Trophoblast cell (in vitro differentiated cells and primary cell): ENCODE measurements around the gene CLIC4.

Experiments
- DNase-seq, 2 donors: peaks; one replicate each; pipeline ENCODE4 v3.0.0-alpha.2; 2016
- H2AFZ ChIP-seq: 2 replicates; pipeline ENCODE4 v1.6.1; 2013; ENCODE audit warnings: low read length, moderate library complexity, mild to moderate bottlenecking; ENCODE audit not compliant: insufficient read depth, poor library complexity
- H2AK5ac ChIP-seq: 2 replicates; pipeline ENCODE4 v1.6.1; 2013; ENCODE audit warnings: mild to moderate bottlenecking, low read length
- H2BK120ac ChIP-seq: 2 replicates; pipeline ENCODE4 v1.6.1; 2013; ENCODE audit warnings: low read length, mild to moderate bottlenecking, moderate library complexity; ENCODE audit not compliant: insufficient read depth, poor library complexity
- H2BK12ac ChIP-seq: 2 replicates; pipeline ENCODE4 v1.6.1; 2013; ENCODE audit warnings: mild to moderate bottlenecking, low read length, moderate library complexity
- H2BK5ac ChIP-seq: 2 replicates; pipeline ENCODE4 v1.6.1; 2013; ENCODE audit warnings: low read length, low read depth, moderate library complexity, mild to moderate bottlenecking; ENCODE audit not compliant: poor library complexity
- H3K14ac ChIP-seq: 2 replicates; pipeline ENCODE4 v1.6.1; 2013; ENCODE audit warnings: mild to moderate bottlenecking, low read length
- H3K18ac ChIP-seq: 2 replicates; pipeline ENCODE4 v1.6.1; 2013; ENCODE audit warnings: mild to moderate bottlenecking, low read length
- H3K23ac ChIP-seq: 2 replicates; pipeline ENCODE4 v1.6.1; 2013; ENCODE audit warnings: low read length
- H3K27ac ChIP-seq: 2 replicates; pipeline ENCODE4 v1.5.1; 2013; ENCODE audit warnings: low read depth, mild to moderate bottlenecking, inconsistent platforms, low read length, moderate library complexity
- H3K27me3 ChIP-seq: 2 replicates; pipeline ENCODE4 v1.6.1; 2013; ENCODE audit warnings: inconsistent platforms, mild to moderate bottlenecking, low read length, moderate library complexity; ENCODE audit not compliant: insufficient read depth
- H3K36me3 ChIP-seq, 2 experiments: 1 replicate in 1 of 2; 2 replicates in 1 of 2; pipeline ENCODE4 v1.6.1; 2013; ENCODE audit warnings: low read length in 2 of 2, mild to moderate bottlenecking in 2 of 2, moderate library complexity in 1 of 2; ENCODE audit not compliant: insufficient read depth in 2 of 2, control insufficient read depth in 1 of 2
- H3K4ac ChIP-seq: 2 replicates; pipeline ENCODE4 v1.6.1; 2013; ENCODE audit warnings: low read depth, mild to moderate bottlenecking, low read length, moderate library complexity
- H3K4me1 ChIP-seq, 2 experiments: 1 replicate in 1 of 2; 2 replicates in 1 of 2; pipeline ENCODE4 v1.6.1; 2013; ENCODE audit warnings: low read length in 2 of 2, mild to moderate bottlenecking in 2 of 2, moderate library complexity in 1 of 2; ENCODE audit not compliant: insufficient read depth in 2 of 2, control insufficient read depth in 1 of 2
- H3K4me2 ChIP-seq: 2 replicates; pipeline ENCODE4 v1.6.1; 2013; ENCODE audit warnings: inconsistent platforms, mild to moderate bottlenecking, low read length, moderate library complexity
- H3K4me3 ChIP-seq: 2 replicates; pipeline ENCODE4 v1.5.1; 2013; ENCODE audit warnings: mild to moderate bottlenecking, low read depth, low read length, inconsistent platforms
- H3K79me1 ChIP-seq: one replicate; pipeline ENCODE4 v1.6.1; 2013; ENCODE audit warnings: low read length
- H3K79me2 ChIP-seq: 2 replicates; pipeline ENCODE4 v1.6.1; 2013; ENCODE audit warnings: low read length, mild to moderate bottlenecking; ENCODE audit not compliant: control insufficient read depth, insufficient read depth, poor library complexity
- H3K9ac ChIP-seq: 2 replicates; pipeline ENCODE4 v1.6.1; 2013; ENCODE audit warnings: mild to moderate bottlenecking, low read length
- H3K9me3 ChIP-seq: 2 replicates; pipeline ENCODE4 v1.6.1; 2013; ENCODE audit warnings: low read depth, mild to moderate bottlenecking, control low read depth, inconsistent platforms, low read length; ENCODE audit not compliant: insufficient read depth
- H4K12ac ChIP-seq: 2 replicates; pipeline ENCODE4 v1.6.1; 2013; ENCODE audit warnings: low read depth, mild to moderate bottlenecking, low read length, moderate library complexity
- H4K8ac ChIP-seq: 2 replicates; pipeline ENCODE4 v1.6.1; 2013; ENCODE audit warnings: low read depth, mild to moderate bottlenecking, low read length, moderate library complexity
- H4K91ac ChIP-seq: one replicate; pipeline ENCODE4 v1.6.1; 2013; ENCODE audit warnings: low read depth, mild to moderate bottlenecking, low read length, moderate library complexity
- WGBS: extraction: QIAGEN DNeasy Blood & Tissue Kit; methylation state at CpG from one replicate; pipeline ENCODE4 v1.1.7; 2013; ENCODE audit warnings: missing lambda C conversion rate; ENCODE audit not compliant: insufficient read length, insufficient coverage; ENCODE audit errors: extremely low coverage; 5-methylcytosine and 5-hydroxymethylcytosine counted together

Gene CLIC4

DNA sequence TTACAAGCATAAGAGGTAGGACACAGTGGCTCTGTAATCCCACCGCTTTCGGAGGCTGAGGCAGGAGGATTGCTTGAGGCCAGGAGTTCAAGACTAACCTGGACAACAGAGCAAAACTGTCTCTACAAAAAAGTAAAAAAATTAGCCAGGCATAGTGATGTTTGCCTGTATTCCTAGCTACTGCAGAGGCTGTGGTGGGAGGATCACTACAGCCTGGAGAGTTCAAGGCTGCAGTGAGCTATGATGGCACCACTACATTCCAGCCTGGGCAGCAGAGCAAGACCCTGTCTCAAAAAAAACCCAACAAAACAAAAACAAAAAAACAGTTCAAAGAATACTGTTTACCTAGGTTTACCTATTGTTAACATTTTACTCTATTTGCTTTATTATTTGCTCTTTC, 37.4 kb downstream of the CLIC4 start:
- H3K23ac ChIP-seq = no peak overlapping the region
- no peak for DNase-seq

DNA sequence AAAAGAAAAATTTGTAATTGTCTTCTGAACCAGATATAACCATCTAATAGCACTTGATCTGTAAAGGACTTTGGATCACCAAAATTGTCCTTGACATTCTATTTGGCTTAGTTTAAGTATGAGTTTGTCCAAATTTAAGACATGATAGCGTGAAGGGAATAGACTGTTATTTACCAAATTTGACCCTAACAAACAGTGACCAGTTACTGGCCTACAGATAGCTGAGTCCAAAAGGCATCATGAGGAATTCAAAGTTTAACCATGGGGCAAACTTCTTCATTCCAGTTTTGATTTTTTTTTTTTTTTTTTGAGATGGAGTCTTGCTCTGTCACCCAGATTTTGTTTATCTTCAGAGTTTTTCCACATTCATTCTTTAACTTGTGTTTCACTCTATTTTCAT, 38.5 kb downstream of the CLIC4 start:
- Histone ChIP-seq H4K12ac (no peak overlapping the region), H3K9ac (no peak overlapping the region), H3K4me2 (no peak overlapping the region), H2BK12ac (no peak overlapping the region), H3K27ac (no peak overlapping the region), H4K8ac (no peak overlapping the region), H2BK5ac (no peak overlapping the region), H3K4ac (no peak overlapping the region), H3K4me3 (no peak overlapping the region), H3K9me3 (no peaks in the 10 kb centered on the region), H3K14ac (no peak overlapping the region), H4K91ac (no peak overlapping the region), H2AK5ac (no peak overlapping the region), H3K36me3 (peaks cover 0 to 3% of the 10 kb centered on the region in 2 experiments), H2BK120ac (no peak overlapping the region), H3K23ac (no peak overlapping the region), H3K4me1 (peaks cover 0 to 3% of the 10 kb centered on the region in 2 experiments), H3K79me1 (no peaks in the 10 kb centered on the region), H3K79me2 (peaks cover 12% of the 10 kb centered on the region), H2AFZ (no peak overlapping the region), H3K18ac (no peak overlapping the region), H3K27me3 (no peaks in the 10 kb centered on the region)
- WGBS = no CpG with 5 or more reads among the region's 1 CpG
- DNase-seq = no peak

More for the DNA sequence above, 37.4 kb downstream of the CLIC4 start:
- Histone ChIP-seq H2AK5ac (no peak overlapping the region), H3K4me1 (peaks cover 0 to 3% of the 10 kb centered on the region in 2 experiments), H3K79me1 (no peaks in the 10 kb centered on the region), H3K4me3 (no peak overlapping the region), H3K9me3 (no peaks in the 10 kb centered on the region), H3K36me3 (peaks cover 0 to 3% of the 10 kb centered on the region in 2 experiments), H3K4me2 (no peak overlapping the region), H3K79me2 (peaks cover 10% of the 10 kb centered on the region), H3K18ac (no peak overlapping the region), H3K27me3 (no peaks in the 10 kb centered on the region), H2BK12ac (no peak overlapping the region), H4K91ac (no peak overlapping the region), H3K9ac (no peak overlapping the region), H2BK120ac (no peak overlapping the region), H4K12ac (no peak overlapping the region), H4K8ac (no peak overlapping the region), H2AFZ (no peak overlapping the region), H3K27ac (no peak overlapping the region), H3K14ac (no peak overlapping the region), H3K4ac (peak overlapping the region; percentile 78), H2BK5ac (no peak overlapping the region)
- no CpG with 5 or more reads among the region's 2 CpGs for WGBS

DNA sequence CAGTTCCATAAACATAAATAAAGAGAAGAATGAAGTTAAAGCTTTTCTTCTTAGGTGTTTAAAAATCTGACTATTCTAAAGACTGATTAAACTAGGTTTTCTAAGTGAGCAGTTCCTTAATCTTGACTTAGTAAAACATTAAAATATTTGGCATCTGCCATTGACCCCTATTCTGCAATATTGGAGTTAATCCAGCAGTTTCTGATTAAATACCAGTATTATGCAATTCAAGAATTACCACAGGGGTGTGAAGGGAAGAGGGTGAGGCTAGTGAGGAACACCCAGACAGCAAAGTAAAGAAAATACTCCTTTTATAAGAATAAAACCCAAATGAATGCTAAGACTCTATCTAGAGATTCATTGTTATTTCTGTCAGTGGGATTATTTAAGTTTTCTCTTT, 40.9 kb downstream of the CLIC4 start:
- no peak overlapping the region for H3K27ac ChIP-seq
- H3K79me2 ChIP-seq = peaks cover 10% of the 10 kb centered on the region
- no peak overlapping the region for H2BK5ac ChIP-seq
- H2AFZ ChIP-seq = no peak overlapping the region
- H4K91ac ChIP-seq = no peak overlapping the region
- H3K18ac ChIP-seq = no peak overlapping the region
- H3K4me3 ChIP-seq = no peak overlapping the region
- no peaks in the 10 kb centered on the region for H3K4me1 ChIP-seq
- H2BK12ac ChIP-seq = no peak overlapping the region
- no peaks in the 10 kb centered on the region for H3K79me1 ChIP-seq
- no peaks in the 10 kb centered on the region for H3K9me3 ChIP-seq
- no peak overlapping the region for H4K8ac ChIP-seq
- no peak for DNase-seq
- no peak overlapping the region for H3K4me2 ChIP-seq
- H3K4ac ChIP-seq = no peak overlapping the region
- no peak overlapping the region for H2BK120ac ChIP-seq
- H3K14ac ChIP-seq = no peak overlapping the region
- no peak overlapping the region for H3K9ac ChIP-seq
- H3K27me3 ChIP-seq = no peaks in the 10 kb centered on the region
- no peak overlapping the region for H2AK5ac ChIP-seq
- H3K36me3 ChIP-seq = peaks cover 0 to 4% of the 10 kb centered on the region in 2 experiments
- no peak overlapping the region for H3K23ac ChIP-seq
- H4K12ac ChIP-seq = no peak overlapping the region

DNA sequence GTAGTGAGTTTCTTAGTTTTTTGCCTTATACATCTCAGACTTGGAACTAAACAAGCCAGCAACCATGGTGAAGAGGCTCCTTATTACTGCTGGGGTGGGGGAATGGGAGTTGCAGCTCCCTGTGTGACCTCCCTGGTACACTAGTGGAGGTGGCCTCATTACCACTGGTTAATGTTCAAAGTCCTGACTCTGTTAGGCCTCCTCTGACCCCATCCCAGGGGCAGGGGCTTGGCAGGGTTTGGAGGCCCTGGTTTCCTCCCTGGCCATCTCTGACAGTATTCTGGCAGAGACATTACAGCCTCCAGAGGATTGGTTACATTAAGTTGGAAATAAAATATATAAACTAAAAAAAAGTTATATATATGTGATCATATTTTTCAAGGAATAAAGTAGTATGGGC, 45.2 kb downstream of the CLIC4 start:
- Histone ChIP-seq H3K79me1 (no peaks in the 10 kb centered on the region), H3K9ac (no peak overlapping the region), H4K8ac (no peak overlapping the region), H3K27me3 (no peaks in the 10 kb centered on the region), H2BK12ac (peak overlapping the region; percentile 76), H3K14ac (no peak overlapping the region), H3K4me2 (no peak overlapping the region), H3K4me1 (no peaks in the 10 kb centered on the region), H3K4ac (peak overlapping the region; percentile 94), H3K9me3 (no peaks in the 10 kb centered on the region), H4K91ac (no peak overlapping the region), H4K12ac (no peak overlapping the region), H3K27ac (no peak overlapping the region), H2AK5ac (no peak overlapping the region), H3K36me3 (peaks cover 0 to 4% of the 10 kb centered on the region in 2 experiments), H3K79me2 (peaks cover 7% of the 10 kb centered on the region), H2BK5ac (no peak overlapping the region), H3K4me3 (no peak overlapping the region), H3K18ac (no peak overlapping the region), H2BK120ac (no peak overlapping the region), H2AFZ (no peak overlapping the region), H3K23ac (no peak overlapping the region)
- no peak for DNase-seq
